SU-DHL-6 (cell line): ENCODE results near the gene KRT14.

Source experiments
- CTCF ChIP-seq: fragments of 200-600 bp; sonication (generic); IDR thresholded peaks from one replicate; pipeline ENCODE4 v1.5.1; 2017; ENCODE audit warnings: antibody characterized with exemption, mild to moderate bottlenecking, low read length, moderate library complexity; ENCODE audit not compliant: insufficient read depth, poor library complexity, severe bottlenecking
- EZH2phosphoT487 ChIP-seq: fragments of 200-600 bp; sonication (generic), shearing (Covaris generic); conservative IDR thresholded peaks from 2 replicates; pipeline ENCODE4 v1.6.1; 2018; ENCODE audit warnings: mild to moderate bottlenecking, antibody characterized with exemption, low read length, moderate library complexity, mixed read lengths

- TF ChIP-seq CTCF, result no peak
- no peak for TF ChIP-seq EZH2phosphoT487
Observed at GRCh38 chr17:41633556-41634199, 47.0 kb upstream of the KRT14 start.
